Adrenal gland (tissue), 5 donors: Measurements from ENCODE around the gene RBM15B.

ENCODE experiments used
- POLR2A ChIP-seq, 2 donors: fragments of 450-650 bp; IDR thresholded peaks; one replicate each; pipeline ENCODE4 v1.6.1; 2017; ENCODE audit warnings: antibody characterized with exemption in 2 of 2, mild to moderate bottlenecking in 2 of 2, moderate library complexity in 1 of 2
- TF ChIP-seq, protein P1 (sequence below), 6 experiments: fragments of 450-650 bp in 4 of 6; fragments of 200-600 bp in 2 of 6; sonication (generic) in 1 of 6; IDR thresholded peaks; 1 replicate in 5 of 6; 2 replicates in 1 of 6; pipeline versions ENCODE4 v1.5.1 to v1.8.0; 2016 to 2021; ENCODE audit warnings: antibody characterized with exemption in 6 of 6, mild to moderate bottlenecking in 2 of 6, moderate library complexity in 1 of 6
- donor health status: DM: no; HTN: no; CAD: no.

DNA sequence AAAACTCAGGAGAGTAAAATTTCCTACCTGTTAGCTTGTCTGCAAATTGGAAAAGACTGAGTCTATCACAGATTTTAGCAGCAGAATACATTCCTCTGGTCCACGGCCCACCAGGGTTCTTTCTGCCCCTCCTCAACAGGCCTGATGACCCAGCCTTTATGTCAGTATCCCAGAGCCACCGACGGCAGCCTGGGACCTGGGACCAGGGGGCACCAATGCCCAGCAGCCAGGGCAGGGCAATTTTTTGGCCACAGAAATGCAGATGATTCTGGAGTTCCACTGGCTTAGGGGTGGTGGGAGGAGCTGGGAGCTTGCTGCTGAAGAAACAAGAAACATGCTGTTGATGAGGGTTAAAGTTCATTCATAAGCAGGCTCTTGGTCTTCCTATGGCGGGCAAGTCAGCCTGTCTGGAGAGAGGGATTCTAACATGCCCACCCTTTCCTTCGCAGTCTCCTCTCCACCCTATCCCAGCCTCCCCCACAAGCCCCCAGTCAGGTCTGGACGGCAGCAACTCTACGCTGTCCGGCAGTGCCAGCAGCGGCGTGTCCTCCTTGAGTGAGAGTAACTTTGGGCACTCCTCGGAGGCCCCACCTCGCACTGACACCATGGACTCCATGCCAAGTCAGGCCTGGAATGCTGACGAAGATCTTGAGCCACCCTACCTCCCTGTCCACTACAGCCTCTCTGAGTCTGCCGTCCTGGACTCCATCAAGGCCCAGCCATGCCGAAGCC is 10.3 kb upstream of the RBM15B start:
- TF ChIP-seq, protein P1, sequence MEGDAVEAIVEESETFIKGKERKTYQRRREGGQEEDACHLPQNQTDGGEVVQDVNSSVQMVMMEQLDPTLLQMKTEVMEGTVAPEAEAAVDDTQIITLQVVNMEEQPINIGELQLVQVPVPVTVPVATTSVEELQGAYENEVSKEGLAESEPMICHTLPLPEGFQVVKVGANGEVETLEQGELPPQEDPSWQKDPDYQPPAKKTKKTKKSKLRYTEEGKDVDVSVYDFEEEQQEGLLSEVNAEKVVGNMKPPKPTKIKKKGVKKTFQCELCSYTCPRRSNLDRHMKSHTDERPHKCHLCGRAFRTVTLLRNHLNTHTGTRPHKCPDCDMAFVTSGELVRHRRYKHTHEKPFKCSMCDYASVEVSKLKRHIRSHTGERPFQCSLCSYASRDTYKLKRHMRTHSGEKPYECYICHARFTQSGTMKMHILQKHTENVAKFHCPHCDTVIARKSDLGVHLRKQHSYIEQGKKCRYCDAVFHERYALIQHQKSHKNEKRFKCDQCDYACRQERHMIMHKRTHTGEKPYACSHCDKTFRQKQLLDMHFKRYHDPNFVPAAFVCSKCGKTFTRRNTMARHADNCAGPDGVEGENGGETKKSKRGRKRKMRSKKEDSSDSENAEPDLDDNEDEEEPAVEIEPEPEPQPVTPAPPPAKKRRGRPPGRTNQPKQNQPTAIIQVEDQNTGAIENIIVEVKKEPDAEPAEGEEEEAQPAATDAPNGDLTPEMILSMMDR (IDR thresholded peaks at IDR 0.05), result no peak
- no peak for TF ChIP-seq POLR2A (IDR thresholded peaks at IDR 0.05)
